ENCODE data around the gene SF3A1.

DNA sequence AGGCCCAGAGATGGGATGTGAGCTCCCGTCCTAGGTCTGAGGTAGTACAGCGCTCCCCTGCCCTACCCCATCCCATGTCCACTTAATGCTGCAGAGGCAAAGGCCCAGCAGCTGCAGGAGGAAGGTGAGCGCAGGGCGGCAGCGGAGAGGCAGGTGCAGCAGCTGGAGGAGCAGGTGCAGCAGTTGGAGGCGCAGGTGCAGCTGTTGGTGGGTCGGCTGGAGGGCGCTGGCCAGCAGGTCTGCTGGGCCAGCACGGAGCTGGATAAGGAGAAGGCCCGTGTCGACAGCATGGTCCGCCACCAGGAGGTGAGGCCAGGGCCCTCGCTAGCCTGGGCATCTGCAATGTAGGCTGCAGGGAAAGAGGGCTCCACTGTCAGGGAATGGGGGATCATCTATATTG lies 15.3 kb upstream of the SF3A1 start:
- TF ChIP-seq, protein P1, sequence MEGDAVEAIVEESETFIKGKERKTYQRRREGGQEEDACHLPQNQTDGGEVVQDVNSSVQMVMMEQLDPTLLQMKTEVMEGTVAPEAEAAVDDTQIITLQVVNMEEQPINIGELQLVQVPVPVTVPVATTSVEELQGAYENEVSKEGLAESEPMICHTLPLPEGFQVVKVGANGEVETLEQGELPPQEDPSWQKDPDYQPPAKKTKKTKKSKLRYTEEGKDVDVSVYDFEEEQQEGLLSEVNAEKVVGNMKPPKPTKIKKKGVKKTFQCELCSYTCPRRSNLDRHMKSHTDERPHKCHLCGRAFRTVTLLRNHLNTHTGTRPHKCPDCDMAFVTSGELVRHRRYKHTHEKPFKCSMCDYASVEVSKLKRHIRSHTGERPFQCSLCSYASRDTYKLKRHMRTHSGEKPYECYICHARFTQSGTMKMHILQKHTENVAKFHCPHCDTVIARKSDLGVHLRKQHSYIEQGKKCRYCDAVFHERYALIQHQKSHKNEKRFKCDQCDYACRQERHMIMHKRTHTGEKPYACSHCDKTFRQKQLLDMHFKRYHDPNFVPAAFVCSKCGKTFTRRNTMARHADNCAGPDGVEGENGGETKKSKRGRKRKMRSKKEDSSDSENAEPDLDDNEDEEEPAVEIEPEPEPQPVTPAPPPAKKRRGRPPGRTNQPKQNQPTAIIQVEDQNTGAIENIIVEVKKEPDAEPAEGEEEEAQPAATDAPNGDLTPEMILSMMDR (IDR thresholded peaks at IDR 0.05) = no peak
- no peak for TF ChIP-seq POLR2A (IDR thresholded peaks at IDR 0.05)

Measured in esophagus squamous epithelium (tissue), 4 donors.